PC-9 (cell line): ENCODE data around the gene ONECUT2. TPM values are rescaled to one million over a fixed set of nuclear protein-coding genes. Genes with fewer than 3 reads are reported as not detected.
A peak's percentile ranks its signal among the peaks of the same experiment; 100 is the strongest.

Experiments
- BruUV-seq: library from RNA; stranded (reverse); fragments of 400-500 nt; replicated peaks from 2 replicates; lab custom pipeline; 2021; lab: Mats Ljungman, UMichigan
- CTCF ChIA-PET: fragments of 300-600 bp; sonication (Branson Sonifier 250); formaldehyde crosslinking; loops from one replicate; lab custom pipeline; 2022; ENCODE audit warnings: antibody characterized with exemption; lab: Charles Lee
- POLR2A ChIA-PET: fragments of 300-600 bp; sonication (Branson Sonifier 250); formaldehyde crosslinking; loops from one replicate; lab custom pipeline; 2022; ENCODE audit warnings: antibody characterized with exemption; ENCODE audit not compliant: unreplicated experiment; lab: Charles Lee
- DNase-seq, 2 experiments: peaks; one replicate each; pipeline versions ENCODE4 v3.0.0 to v3.0.0-alpha.2; 2015 to 2022; ENCODE audit warnings: mixed read lengths in 1 of 2
- H2AFZ ChIP-seq: fragments of 200-600 bp; sonication (generic); 2 replicates; pipeline ENCODE4 v1.8.1; 2017; ENCODE audit warnings: antibody characterized with exemption
- H3F3A ChIP-seq: fragments of 200-600 bp; sonication (generic); 2 replicates; pipeline ENCODE4 v1.8.1; 2017; ENCODE audit warnings: antibody characterized with exemption, mild to moderate bottlenecking, low read depth; ENCODE audit not compliant: insufficient read depth
- H3K27ac ChIP-seq: fragments of 200-600 bp; sonication (generic); 2 replicates; pipeline ENCODE4 v1.6.1; 2016; ENCODE audit warnings: mixed run types
- H3K27me3 ChIP-seq: fragments of 200-600 bp; sonication (generic); 2 replicates; pipeline ENCODE4 v1.6.1; 2016; ENCODE audit warnings: low read depth, mixed run types; ENCODE audit not compliant: insufficient read depth
- H3K36me3 ChIP-seq: fragments of 200-600 bp; sonication (generic); 2 replicates; pipeline ENCODE4 v1.6.1; 2016; ENCODE audit warnings: low read depth, mixed run types
- H3K4me1 ChIP-seq: fragments of 200-600 bp; sonication (generic); replicated peaks from 2 replicates; pipeline ENCODE4 v1.6.1; 2016; ENCODE audit warnings: mixed run types; ENCODE audit not compliant: insufficient read depth
- H3K4me2 ChIP-seq: fragments of 200-600 bp; sonication (generic); 2 replicates; pipeline ENCODE4 v1.6.1; 2017; ENCODE audit warnings: mixed run types
- H3K4me3 ChIP-seq: fragments of 200-600 bp; sonication (generic); 2 replicates; pipeline ENCODE4 v1.6.1; 2016; ENCODE audit warnings: mixed run types
- H3K79me2 ChIP-seq: fragments of 200-600 bp; sonication (generic); 2 replicates; pipeline ENCODE4 v1.6.1; 2017; ENCODE audit warnings: low read depth, mixed run types
- H3K9me2 ChIP-seq: fragments of 200-600 bp; sonication (generic); 2 replicates; pipeline ENCODE4 v1.8.1; 2017; ENCODE audit warnings: mild to moderate bottlenecking; ENCODE audit not compliant: insufficient read depth
- H3K9me3 ChIP-seq: fragments of 200-600 bp; sonication (generic); 2 replicates; pipeline ENCODE4 v1.8.1; 2016; ENCODE audit warnings: low read depth; ENCODE audit not compliant: insufficient read depth
- H4K20me1 ChIP-seq: fragments of 200-600 bp; sonication (generic); 2 replicates; pipeline ENCODE4 v1.8.1; 2017; ENCODE audit not compliant: insufficient read depth
- CTCF ChIP-seq: fragments of 200-600 bp; sonication (generic); conservative IDR thresholded peaks from 2 replicates; pipeline ENCODE4 v1.6.1; 2017; ENCODE audit warnings: mixed run types, antibody characterized with exemption, mild to moderate bottlenecking, moderate library complexity
- EZH2 ChIP-seq: fragments of 200-600 bp; sonication (generic); IDR thresholded peaks from 2 replicates; pipeline ENCODE4 v1.8.0; 2017; ENCODE audit warnings: antibody characterized with exemption, low read depth
- intact Hi-C: fragments of 100-400 bp; cut with micrococcal nuclease; formaldehyde crosslinking; loops from one replicate; pipeline ENCODE4 v1.10.0; 2022; ENCODE audit not compliant: unreplicated experiment
- total RNA-seq: library from RNA; stranded (reverse); gene quantifications from 2 replicates; pipeline ENCODE4 v1.2.3, GENCODE V29; 2021

The ONECUT2 gene
- total RNA-seq, 1 experiment from 2014 or later: 0.35 TPM

- H3K4me2 ChIP-seq: peak overlapping the region; percentile 99
- peaks cover 18% of the 10 kb centered on the region for H3K79me2 ChIP-seq
- peak in 1 of 2 experiments; percentile 37 for DNase-seq
- no peaks in the 10 kb centered on the region for H3K36me3 ChIP-seq
- H3K9me2 ChIP-seq: no peaks in the 10 kb centered on the region
- H3F3A ChIP-seq: peaks cover 4% of the 10 kb centered on the region; the same call in 1 of the 2 replicates
- H3K27me3 ChIP-seq: no peaks in the 10 kb centered on the region
- no peak for TF ChIP-seq CTCF
- no peak for TF ChIP-seq EZH2
- no peaks in the 10 kb centered on the region for H4K20me1 ChIP-seq
- H3K9me3 ChIP-seq: no peaks in the 10 kb centered on the region
- no TSS peak for BruUV-seq
- peaks cover 22% of the 10 kb centered on the region for H3K4me1 ChIP-seq
- no peak overlapping the region for H3K27ac ChIP-seq
- H2AFZ ChIP-seq: peak overlapping the region; percentile 91
- H3K4me3 ChIP-seq: peak overlapping the region; percentile 90; the same call in 1 of the 2 replicates
- ChIA-PET CTCF (interaction anchor here (0.7 kb wide), 1 partner anchor 422 kb away, joined by 5 read pairs; no protein-coding TSS in a partner anchor), POLR2A (no interaction called here)
- intact Hi-C loops: loop anchor here (10.0 kb wide), 2 partner anchors 219 to 859 kb away; no protein-coding TSS in a partner anchor
Observed at GRCh38 chr18:57433482-57433881, 1.7 kb upstream of the ONECUT2 start.

GRCh38 chr18:57433934-57434535 lies 1.1 kb upstream of the ONECUT2 start:
- H3K4me3 ChIP-seq: peak overlapping the region; percentile 90
- no peaks in the 10 kb centered on the region for H3K36me3 ChIP-seq
- DNase-seq: no peak
- H3K9me2 ChIP-seq: no peaks in the 10 kb centered on the region
- intact Hi-C loops: loop anchor here (10.0 kb wide), 2 partner anchors 219 to 859 kb away; no protein-coding TSS in a partner anchor
- TF ChIP-seq EZH2 (no peak), CTCF (no peak)
- H4K20me1 ChIP-seq: no peaks in the 10 kb centered on the region
- ChIA-PET CTCF (interaction anchor here (0.7 kb wide), 1 partner anchor 423 kb away, joined by 5 read pairs; no protein-coding TSS in a partner anchor), POLR2A (no interaction called here)
- H3K4me1 ChIP-seq: peaks cover 24% of the 10 kb centered on the region
- H3K79me2 ChIP-seq: peaks cover 23% of the 10 kb centered on the region
- H3K4me2 ChIP-seq: peak overlapping the region; percentile 99
- H3K27ac ChIP-seq: no peak overlapping the region
- H3F3A ChIP-seq: peaks cover 4% of the 10 kb centered on the region; the same call in 1 of the 2 replicates
- no TSS peak for BruUV-seq
- H3K27me3 ChIP-seq: no peaks in the 10 kb centered on the region
- H3K9me3 ChIP-seq: no peaks in the 10 kb centered on the region
- peak overlapping the region; percentile 91 for H2AFZ ChIP-seq

- no peak for TF ChIP-seq CTCF
- TF ChIP-seq EZH2: no peak
- ChIA-PET CTCF (no interaction called here), POLR2A (no interaction called here)
- Histone ChIP-seq H3K36me3 (no peaks in the 10 kb centered on the region; the same call in 1 of the 2 replicates), H3K79me2 (peaks cover 27% of the 10 kb centered on the region), H3K4me3 (peak overlapping the region; percentile 69; the same call in 1 of the 2 replicates), H4K20me1 (no peaks in the 10 kb centered on the region), H3K9me3 (no peaks in the 10 kb centered on the region), H3K4me1 (peaks cover 24% of the 10 kb centered on the region), H3K9me2 (no peaks in the 10 kb centered on the region), H3K27ac (no peak overlapping the region), H3K4me2 (peak overlapping the region; percentile 83), H3K27me3 (no peaks in the 10 kb centered on the region), H3F3A (peaks cover 4% of the 10 kb centered on the region; the same call in 1 of the 2 replicates), H2AFZ (no peak overlapping the region)
- intact Hi-C loops: loop anchor here (10.0 kb wide), 2 partner anchors 221 to 861 kb away; no protein-coding TSS in a partner anchor
- no peak for DNase-seq
- BruUV-seq: no TSS peak
Observed at GRCh38 chr18:57435846-57436190, 644 bp downstream of the ONECUT2 start.
